Body of pancreas (tissue), 4 donors: ENCODE data around the gene CTRB2. TPM values are rescaled to one million over a fixed set of nuclear protein-coding genes. Genes with fewer than 3 reads are reported as not detected.
A peak's percentile ranks its signal among the peaks of the same experiment; 100 is the strongest.
"Not testable (repeated sequence)": the region's sequence is repeated elsewhere in the genome, so short reads cannot be mapped to it uniquely, and the experiment has no call there.

Experiments
- ATAC-seq: fragments of 150-250 bp; one replicate; pipeline ENCODE4 v1.9.1; 2016
- DNase-seq, 4 donors: peaks; one replicate each; pipeline ENCODE4 v3.0.0-alpha.2; 2019
- H3K27ac ChIP-seq, 4 donors: fragments of 200-600 bp; sonication (generic); 1 replicate in 3 of 4; 2 replicates in 1 of 4; pipeline versions ENCODE4 v1.5.1 to v1.6.1; 2016 to 2019; ENCODE audit warnings: mild to moderate bottlenecking in 1 of 4, mixed read lengths in 1 of 4, moderate library complexity in 1 of 4
- H3K27me3 ChIP-seq, 2 donors: fragments of 200-600 bp; sonication (generic); one replicate each; pipeline ENCODE4 v1.6.0; 2016; ENCODE audit warnings: mild to moderate bottlenecking in 1 of 2
- H3K36me3 ChIP-seq, 2 donors: fragments of 200-600 bp; sonication (generic); replicated peaks in 1 of 2; 2 replicates each; pipeline ENCODE4 v1.5.1; 2016; ENCODE audit warnings: low read depth in 2 of 2; ENCODE audit not compliant: insufficient read depth in 1 of 2
- H3K4me1 ChIP-seq: fragments of 200-600 bp; sonication (generic); one replicate; pipeline ENCODE4 v1.6.0; 2016
- H3K4me3 ChIP-seq, 2 donors: fragments of 200-600 bp; sonication (generic); 1 replicate in 1 of 2; 2 replicates in 1 of 2; pipeline ENCODE4 v1.5.1; 2016 to 2019
- H3K9me3 ChIP-seq, 3 donors: fragments of 200-600 bp; sonication (generic); 1 replicate in 2 of 3; 2 replicates in 1 of 3; pipeline ENCODE4 v1.5.1; 2016
- POLR2A ChIP-seq, 3 donors: fragments of 450-650 bp; IDR thresholded peaks; one replicate each; pipeline ENCODE4 v1.6.1; 2016; ENCODE audit warnings: antibody characterized with exemption in 3 of 3, mild to moderate bottlenecking in 2 of 3
- WGBS, 2 donors: methylation state at CpG; one replicate each; pipeline ENCODE4 v1.1.5; 2017; 5-methylcytosine and 5-hydroxymethylcytosine counted together
- intact Hi-C: fragments of 100-400 bp; cut with DNase I; formaldehyde crosslinking; loops from one replicate; pipeline ENCODE4 v1.15.1; 2023
- total RNA-seq, 2 donors: library from RNA; depleted of rRNA; stranded (reverse); fragments of >200 nt; gene quantifications; one replicate each; pipeline ENCODE4 v1.1.0, GENCODE V29; 2016
- TF ChIP-seq, protein P1 (sequence below), 7 experiments: fragments of 450-650 bp in 4 of 7; fragments of 200-600 bp in 3 of 7; sonication (generic) in 3 of 7; IDR thresholded peaks; one replicate each; pipeline ENCODE4 v1.5.1; 2016 to 2019; ENCODE audit warnings: antibody characterized with exemption in 7 of 7

Gene CTRB2
- total RNA-seq, 2 donors from 2014 or later, result 18,538 to 32,261 TPM

DNA sequence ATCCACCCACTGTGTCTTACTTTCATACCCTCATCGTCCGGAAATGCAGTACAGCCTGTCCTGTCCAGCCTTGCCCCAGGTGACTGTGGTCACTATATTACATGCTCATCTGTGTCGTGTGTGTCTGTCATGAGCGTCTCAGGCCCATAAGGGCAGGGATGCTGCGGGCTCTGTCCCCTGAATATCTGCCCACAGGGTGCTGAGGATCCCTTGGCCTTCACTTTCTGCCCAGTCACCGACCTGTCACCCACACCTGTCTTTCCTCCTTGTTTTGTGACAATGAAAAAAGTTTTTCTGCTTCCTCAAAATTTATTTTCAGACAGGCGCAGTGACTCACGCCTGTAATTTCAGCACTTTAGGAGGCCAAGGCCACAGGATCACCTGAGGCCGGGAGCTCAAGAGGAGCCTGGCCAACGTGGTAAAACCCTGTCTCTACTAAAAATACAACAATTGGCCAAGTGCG is 10.5 kb upstream of the CTRB2 start:
- Histone ChIP-seq H3K4me3 (no peak overlapping the region), H3K4me1 (peaks cover 49% of the 10 kb centered on the region), H3K36me3 (no peaks in the 10 kb centered on the region), H3K27me3 (no peaks in the 10 kb centered on the region), H3K9me3 (no peaks in the 10 kb centered on the region), H3K27ac (peak overlapping the region; percentile 90 to 100 (median 96))
- 28 to 44% methylated on average over 11 of the region's 11 CpGs for WGBS, 2 donors
- ATAC-seq (peak; percentile 57), DNase-seq (peak; percentile 81 to 93 (median 90))
- peak in 2 of 3 donors; percentile 37 to 52 for TF ChIP-seq POLR2A (IDR thresholded peaks at IDR 0.05)
- TF ChIP-seq, protein P1, sequence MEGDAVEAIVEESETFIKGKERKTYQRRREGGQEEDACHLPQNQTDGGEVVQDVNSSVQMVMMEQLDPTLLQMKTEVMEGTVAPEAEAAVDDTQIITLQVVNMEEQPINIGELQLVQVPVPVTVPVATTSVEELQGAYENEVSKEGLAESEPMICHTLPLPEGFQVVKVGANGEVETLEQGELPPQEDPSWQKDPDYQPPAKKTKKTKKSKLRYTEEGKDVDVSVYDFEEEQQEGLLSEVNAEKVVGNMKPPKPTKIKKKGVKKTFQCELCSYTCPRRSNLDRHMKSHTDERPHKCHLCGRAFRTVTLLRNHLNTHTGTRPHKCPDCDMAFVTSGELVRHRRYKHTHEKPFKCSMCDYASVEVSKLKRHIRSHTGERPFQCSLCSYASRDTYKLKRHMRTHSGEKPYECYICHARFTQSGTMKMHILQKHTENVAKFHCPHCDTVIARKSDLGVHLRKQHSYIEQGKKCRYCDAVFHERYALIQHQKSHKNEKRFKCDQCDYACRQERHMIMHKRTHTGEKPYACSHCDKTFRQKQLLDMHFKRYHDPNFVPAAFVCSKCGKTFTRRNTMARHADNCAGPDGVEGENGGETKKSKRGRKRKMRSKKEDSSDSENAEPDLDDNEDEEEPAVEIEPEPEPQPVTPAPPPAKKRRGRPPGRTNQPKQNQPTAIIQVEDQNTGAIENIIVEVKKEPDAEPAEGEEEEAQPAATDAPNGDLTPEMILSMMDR (IDR thresholded peaks at IDR 0.05), result no peak
- intact Hi-C loops, result no loop called here

DNA sequence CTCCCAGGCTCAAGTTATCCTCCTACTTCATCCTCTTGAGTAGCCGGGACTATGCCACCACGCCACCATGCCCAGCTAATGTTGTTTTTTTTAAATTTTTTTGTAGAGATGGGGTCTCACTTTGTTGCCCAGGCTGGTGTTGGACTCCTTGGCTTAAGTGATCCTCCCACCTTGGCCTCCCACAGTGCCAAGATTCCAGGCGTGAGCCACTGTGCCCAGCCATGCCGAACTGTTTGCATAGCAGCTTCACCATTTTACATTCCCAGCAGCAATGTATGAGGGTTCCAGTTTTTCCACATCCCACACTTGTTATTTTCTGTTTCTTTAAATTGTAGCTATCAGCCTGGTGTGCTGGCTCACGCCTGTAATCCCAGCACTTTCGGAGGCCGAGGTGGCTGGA is 9.6 kb upstream of the CTRB2 start:
- ATAC-seq (no peak), DNase-seq (peak in 1 of 4 donors; percentile 50)
- H3K4me3 ChIP-seq, result no peak overlapping the region
- WGBS, 2 donors, result 56 to 69% methylated on average over 7 of the region's 7 CpGs
- no peaks in the 10 kb centered on the region for H3K36me3 ChIP-seq
- H3K27me3 ChIP-seq, result no peaks in the 10 kb centered on the region
- TF ChIP-seq POLR2A (IDR thresholded peaks at IDR 0.05), result no peak
- TF ChIP-seq, protein P1 (IDR thresholded peaks at IDR 0.05), result no peak
- intact Hi-C loops, result no loop called here
- peaks cover 42% of the 10 kb centered on the region for H3K4me1 ChIP-seq
- no peaks in the 10 kb centered on the region for H3K9me3 ChIP-seq
- H3K27ac ChIP-seq, result peak overlapping the region; percentile 90 to 100 (median 96)

DNA sequence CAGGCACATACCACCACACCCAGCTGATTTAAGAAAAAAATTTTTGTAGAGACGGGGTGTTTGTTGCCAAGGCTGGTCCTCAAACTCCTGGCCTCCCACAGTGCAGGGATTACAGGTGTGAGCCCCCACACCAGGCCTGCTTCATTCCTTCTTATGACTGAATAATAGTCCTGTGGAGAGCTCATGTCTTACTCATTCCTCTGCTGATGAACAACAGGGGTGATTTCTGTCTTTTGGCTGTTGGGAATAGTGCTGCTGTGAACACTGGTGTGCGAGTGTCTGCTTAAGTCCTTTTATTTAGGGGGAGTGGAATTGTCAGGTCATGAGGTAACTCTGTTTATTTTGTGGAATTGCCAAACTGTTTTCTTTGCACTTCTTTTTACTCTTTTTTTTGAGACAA is 9.2 kb upstream of the CTRB2 start:
- no peaks in the 10 kb centered on the region for H3K36me3 ChIP-seq
- DNase-seq (peak; percentile 63 to 74 (median 68)), ATAC-seq (peak; percentile 48)
- no peaks in the 10 kb centered on the region for H3K9me3 ChIP-seq
- peaks cover 45% of the 10 kb centered on the region for H3K4me1 ChIP-seq
- H3K27me3 ChIP-seq, result no peaks in the 10 kb centered on the region
- peak overlapping the region; percentile 90 to 100 (median 96) for H3K27ac ChIP-seq
- TF ChIP-seq, protein P1 (IDR thresholded peaks at IDR 0.05), result no peak
- peak; percentile 66 to 98 (median 95) for TF ChIP-seq POLR2A (IDR thresholded peaks at IDR 0.05)
- intact Hi-C loops, result no loop called here
- 33 to 45% methylated on average over 2 of the region's 2 CpGs for WGBS, 2 donors
- H3K4me3 ChIP-seq, result no peak overlapping the region

DNA sequence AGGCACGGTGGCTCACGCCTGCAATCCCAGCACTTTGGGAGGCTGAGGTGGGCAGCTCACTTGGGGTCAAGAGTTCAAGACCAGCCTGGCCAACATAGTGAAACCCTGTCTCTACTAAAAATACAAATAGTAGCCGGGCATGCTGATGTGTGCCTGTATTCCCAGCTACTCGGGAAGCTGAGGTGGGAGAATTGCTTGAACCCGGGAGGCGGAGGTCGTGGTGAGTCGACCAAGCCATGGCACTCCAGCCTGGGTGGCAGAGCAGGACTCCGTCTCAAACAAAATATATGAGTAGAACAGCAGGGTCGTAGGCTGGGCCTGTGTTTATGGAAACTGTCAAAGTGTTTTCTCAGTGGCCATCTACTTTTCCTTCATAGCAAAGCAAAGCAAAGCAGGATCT is 4.3 kb upstream of the CTRB2 start:
- ATAC-seq, H3K4me3 ChIP-seq, DNase-seq, H3K36me3 ChIP-seq, H3K9me3 ChIP-seq, intact Hi-C loops, H3K27me3 ChIP-seq: not testable (repeated sequence)
- peak overlapping the region in 3 of 4 donors; percentile 42 to 58 (median 47) for H3K27ac ChIP-seq
- H3K4me1 ChIP-seq, result peaks cover 54% of the 10 kb centered on the region
- WGBS, 2 donors, result 75 to 88% methylated on average over 10 of the region's 10 CpGs

DNA sequence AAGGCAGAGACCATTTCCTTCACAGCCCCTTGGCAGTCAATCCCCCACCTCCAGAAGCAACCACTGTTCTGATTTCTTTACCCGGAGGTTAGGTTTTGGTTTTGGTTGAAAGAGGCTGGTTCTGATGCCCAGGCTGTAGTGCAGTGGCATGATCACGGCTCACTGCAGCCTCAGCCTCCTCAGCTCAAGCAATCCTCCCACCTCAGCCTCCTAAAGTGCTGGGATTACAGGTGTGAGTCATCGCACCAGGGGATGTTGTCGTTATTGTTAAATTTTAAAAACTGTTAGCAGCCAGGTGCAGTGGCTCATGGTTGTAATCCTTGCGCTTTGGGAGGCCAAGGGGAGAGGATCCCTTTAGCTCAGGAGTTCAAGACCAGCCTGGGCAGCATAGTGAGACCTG is 3.0 kb upstream of the CTRB2 start:
- Histone ChIP-seq H3K9me3 (no peaks in the 10 kb centered on the region), H3K4me1 (peaks cover 45% of the 10 kb centered on the region), H3K27me3 (no peaks in the 10 kb centered on the region), H3K4me3 (no peak overlapping the region), H3K27ac (peak overlapping the region in 3 of 4 donors; percentile 50 to 98 (median 58)), H3K36me3 (no peaks in the 10 kb centered on the region)
- intact Hi-C loops, result no loop called here
- no peak for DNase-seq
- ATAC-seq, result no peak
- WGBS, 2 donors, result 82 to 89% methylated on average over 4 to 5 of the region's 5 CpGs
- TF ChIP-seq POLR2A (IDR thresholded peaks at IDR 0.05), result no peak
- TF ChIP-seq, protein P1 (IDR thresholded peaks at IDR 0.05), result no peak

DNA sequence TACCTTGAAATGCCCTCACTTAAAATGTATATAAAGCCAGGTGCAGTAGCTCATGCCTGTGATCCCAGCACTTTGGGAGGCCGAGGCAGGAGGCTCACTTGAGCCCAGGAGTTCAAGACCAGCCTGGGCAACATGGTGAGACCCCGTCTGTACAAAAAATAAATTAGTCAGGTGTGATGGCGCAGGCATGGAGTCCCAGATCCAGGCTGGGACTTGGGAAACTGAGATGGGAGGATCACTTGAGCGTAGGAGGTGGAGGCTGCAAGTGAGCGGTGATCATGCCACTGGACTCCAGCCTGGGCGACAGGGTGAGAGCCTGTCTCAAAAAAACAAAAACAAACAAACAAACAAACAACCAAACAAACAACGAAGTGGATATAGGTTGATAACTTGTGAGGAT is 2.6 kb upstream of the CTRB2 start:
- intact Hi-C loops, DNase-seq, H3K36me3 ChIP-seq, H3K9me3 ChIP-seq, ATAC-seq, H3K4me3 ChIP-seq, H3K27me3 ChIP-seq: not testable (repeated sequence)
- Histone ChIP-seq H3K4me1 (peaks cover 45% of the 10 kb centered on the region), H3K27ac (peak overlapping the region in 3 of 4 donors; percentile 50 to 100 (median 98))
- WGBS, 2 donors, result 87 to 91% methylated on average over 7 of the region's 7 CpGs
